Omental fat pad (tissue), 4 donors: Measurements from ENCODE around the gene CIB1. TPM values are rescaled to one million over a fixed set of nuclear protein-coding genes. Genes with fewer than 3 reads are reported as not detected.

Experiments used
- ATAC-seq: fragments of 150-250 bp; one replicate; pipeline ENCODE4 v1.9.1; 2016; ENCODE audit warnings: mild to moderate bottlenecking, moderate library complexity; ENCODE audit not compliant: low FRiP score
- DNase-seq: peaks from one replicate; pipeline ENCODE4 v3.0.0-alpha.2; 2019; ENCODE audit warnings: low spot score
- total RNA-seq, 4 donors: library from RNA; depleted of rRNA; stranded (reverse); fragments of >200 nt; gene quantifications; one replicate each; pipeline ENCODE4 v1.1.0, GENCODE V29; 2016
- TF ChIP-seq, protein P1 (sequence below), 3 donors: fragments of 450-650 bp; IDR thresholded peaks; one replicate each; pipeline ENCODE4 v1.5.1; 2016 to 2017; ENCODE audit warnings: antibody characterized with exemption in 3 of 3, mild to moderate bottlenecking in 3 of 3, moderate library complexity in 2 of 3

CIB1 gene
- total RNA-seq, 4 donors from 2014 or later = 27.9 to 48.3 (median 34.5) TPM

DNA sequence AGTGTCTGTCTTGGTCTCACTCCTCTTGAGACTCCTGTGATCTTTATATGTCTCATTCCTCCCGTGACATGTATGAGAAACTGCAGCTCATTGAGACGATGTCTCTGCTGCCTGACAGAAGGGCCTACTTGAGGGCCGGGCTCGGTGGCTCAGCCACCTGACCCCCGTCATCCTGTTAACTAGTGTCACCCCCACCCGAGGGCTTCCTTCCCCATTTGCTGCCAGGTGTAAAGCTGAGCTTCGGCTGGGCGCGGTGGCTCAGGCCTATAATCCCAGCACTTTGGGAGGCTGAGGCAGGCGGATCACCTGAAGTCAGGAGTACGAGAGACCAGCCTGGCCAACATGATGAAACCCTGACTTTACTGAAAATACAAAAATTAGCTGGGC lies 19.9 kb downstream of the CIB1 start:
- ATAC-seq (no peak), DNase-seq (no peak)
- TF ChIP-seq, protein P1, sequence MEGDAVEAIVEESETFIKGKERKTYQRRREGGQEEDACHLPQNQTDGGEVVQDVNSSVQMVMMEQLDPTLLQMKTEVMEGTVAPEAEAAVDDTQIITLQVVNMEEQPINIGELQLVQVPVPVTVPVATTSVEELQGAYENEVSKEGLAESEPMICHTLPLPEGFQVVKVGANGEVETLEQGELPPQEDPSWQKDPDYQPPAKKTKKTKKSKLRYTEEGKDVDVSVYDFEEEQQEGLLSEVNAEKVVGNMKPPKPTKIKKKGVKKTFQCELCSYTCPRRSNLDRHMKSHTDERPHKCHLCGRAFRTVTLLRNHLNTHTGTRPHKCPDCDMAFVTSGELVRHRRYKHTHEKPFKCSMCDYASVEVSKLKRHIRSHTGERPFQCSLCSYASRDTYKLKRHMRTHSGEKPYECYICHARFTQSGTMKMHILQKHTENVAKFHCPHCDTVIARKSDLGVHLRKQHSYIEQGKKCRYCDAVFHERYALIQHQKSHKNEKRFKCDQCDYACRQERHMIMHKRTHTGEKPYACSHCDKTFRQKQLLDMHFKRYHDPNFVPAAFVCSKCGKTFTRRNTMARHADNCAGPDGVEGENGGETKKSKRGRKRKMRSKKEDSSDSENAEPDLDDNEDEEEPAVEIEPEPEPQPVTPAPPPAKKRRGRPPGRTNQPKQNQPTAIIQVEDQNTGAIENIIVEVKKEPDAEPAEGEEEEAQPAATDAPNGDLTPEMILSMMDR (IDR thresholded peaks at IDR 0.05) = no peak

DNA sequence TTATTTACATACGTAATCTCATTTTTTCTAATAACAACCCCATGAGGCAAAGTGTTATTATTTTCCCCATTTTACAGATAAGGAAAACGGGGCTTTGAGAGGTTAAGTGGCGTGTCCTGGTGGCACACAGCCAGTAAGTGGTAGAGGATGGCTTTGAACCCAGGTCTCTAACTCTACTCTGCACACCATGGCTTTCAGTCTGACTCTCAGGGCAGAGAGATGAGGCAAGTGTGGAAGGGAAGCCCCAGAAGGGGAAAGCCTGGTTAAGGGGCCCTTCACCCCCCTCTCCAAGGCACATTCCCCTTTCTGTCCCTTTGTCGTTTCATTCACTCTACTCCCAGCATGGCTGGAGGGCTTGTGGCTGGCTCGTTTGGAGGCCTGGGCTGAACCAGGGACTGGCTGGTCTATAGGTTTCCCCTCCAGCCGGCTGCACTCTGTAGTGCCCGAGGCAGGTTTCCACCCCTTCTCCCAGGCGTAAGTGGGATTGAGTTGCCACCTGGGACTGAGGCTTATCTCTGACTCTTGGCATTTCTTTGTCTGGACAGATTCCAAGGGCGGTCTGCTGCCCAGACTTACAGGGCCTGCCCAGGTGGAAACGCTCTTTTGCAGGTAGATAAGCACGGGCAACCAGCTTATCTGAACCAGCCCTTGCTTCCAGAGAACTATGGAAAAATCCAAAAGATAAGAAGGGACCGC lies 20.5 kb downstream of the CIB1 start:
- ATAC-seq (no peak), DNase-seq (no peak)
- TF ChIP-seq, protein P1 (IDR thresholded peaks at IDR 0.05) = no peak

DNA sequence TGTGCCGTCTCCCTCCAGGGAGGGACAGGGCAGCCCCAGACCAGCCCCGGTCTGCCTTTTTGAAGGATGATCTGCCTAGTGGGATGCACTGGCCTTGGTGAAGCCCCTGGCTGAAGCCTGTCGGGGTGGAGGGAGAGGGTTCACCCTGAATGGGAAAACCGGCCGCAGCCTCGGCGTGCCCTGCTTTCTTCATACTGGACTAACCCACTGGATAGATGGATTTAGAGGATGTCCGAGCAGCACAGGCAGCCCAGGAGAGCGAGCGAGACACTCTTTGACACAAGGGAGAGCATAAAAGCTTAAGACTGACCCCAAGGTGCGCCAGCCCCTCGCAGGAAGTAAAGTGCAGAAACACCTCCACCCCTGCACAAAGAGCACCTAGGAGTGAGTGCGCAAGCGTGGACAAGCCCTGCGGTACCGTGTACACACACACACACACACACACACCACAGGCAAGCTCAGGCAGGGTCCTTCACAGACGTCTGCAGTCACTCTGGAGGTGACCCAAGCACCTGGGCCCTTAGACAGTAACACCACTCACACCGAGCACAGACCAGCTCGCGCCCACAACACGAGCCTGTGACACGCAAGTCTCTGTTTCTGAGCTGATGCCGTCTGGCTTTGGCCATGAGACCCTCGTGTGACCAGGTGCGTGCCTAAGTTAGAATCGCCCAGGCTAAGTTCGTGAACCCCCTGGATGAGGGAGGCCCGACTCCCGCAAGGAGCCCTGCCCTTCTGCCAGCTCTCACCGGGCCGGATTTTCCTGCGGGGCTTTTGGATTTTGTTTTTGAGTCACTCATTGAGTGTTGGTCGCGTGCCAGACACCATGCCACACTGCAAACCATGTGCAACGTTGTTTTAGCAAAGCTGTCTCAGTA lies 21.3 kb downstream of the CIB1 start:
- ATAC-seq (no peak), DNase-seq (no peak)

DNA sequence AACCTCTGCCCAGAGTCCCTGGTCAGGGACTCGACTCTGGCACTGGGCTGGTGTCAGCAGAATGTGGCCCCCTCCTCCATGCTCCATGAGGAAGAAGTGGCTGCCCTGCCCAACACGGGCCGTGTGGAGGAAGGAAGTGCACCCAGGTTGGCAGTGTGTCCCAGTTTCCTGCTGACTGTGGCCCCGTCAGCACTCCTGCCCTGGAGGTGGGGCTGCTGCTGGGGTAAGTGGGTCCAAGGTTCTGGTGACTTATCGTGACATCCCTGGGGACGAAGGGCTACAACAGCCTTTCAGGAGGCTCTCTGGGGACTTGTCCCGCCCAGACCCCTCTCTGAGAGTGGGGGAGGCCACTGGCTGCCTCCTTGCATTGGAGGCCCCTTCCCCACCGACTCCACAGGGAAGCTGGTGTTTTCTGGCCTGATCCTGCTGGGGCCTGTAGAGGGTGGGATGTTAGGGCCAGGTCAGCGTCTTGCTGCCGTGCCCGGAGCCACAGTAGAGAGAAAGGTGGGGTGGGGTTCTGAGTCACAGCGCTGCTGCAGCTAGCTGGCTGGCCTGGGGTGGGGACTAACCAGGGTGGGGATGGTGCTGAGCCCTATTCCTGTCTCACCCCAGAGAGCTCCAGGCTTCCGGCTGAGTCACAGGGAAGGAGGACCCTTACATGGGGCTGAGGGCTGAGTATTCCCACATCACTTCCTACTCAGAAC lies 22.1 kb downstream of the CIB1 start:
- TF ChIP-seq, protein P1 (IDR thresholded peaks at IDR 0.05) = no peak
- DNase-seq = no peak
- peak; percentile 53 for ATAC-seq

More for the DNA sequence above, 21.3 kb downstream of the CIB1 start:
- TF ChIP-seq, protein P1 (IDR thresholded peaks at IDR 0.05) = no peak

DNA sequence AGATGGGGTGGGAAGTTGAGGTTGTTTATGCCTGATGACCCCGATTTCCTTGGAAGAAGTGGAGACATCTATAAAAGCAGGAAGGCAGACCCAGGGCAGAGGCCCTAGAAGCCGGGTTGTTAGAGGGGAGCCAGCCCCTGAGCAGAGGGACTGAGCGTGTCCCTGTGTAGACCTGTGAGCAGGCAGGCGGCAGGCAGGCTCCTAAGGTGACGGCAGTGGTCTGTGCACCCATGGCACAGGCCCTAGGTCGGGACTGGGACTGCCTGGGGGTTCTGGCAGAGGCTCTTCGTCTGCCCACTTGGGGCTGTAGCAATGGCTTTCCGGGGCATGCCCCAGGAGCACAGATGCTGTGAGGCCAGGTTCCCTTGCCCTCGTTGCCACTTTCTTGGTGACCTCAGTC lies 22.7 kb downstream of the CIB1 start:
- TF ChIP-seq, protein P1 (IDR thresholded peaks at IDR 0.05) = no peak
- ATAC-seq (no peak), DNase-seq (no peak)

DNA sequence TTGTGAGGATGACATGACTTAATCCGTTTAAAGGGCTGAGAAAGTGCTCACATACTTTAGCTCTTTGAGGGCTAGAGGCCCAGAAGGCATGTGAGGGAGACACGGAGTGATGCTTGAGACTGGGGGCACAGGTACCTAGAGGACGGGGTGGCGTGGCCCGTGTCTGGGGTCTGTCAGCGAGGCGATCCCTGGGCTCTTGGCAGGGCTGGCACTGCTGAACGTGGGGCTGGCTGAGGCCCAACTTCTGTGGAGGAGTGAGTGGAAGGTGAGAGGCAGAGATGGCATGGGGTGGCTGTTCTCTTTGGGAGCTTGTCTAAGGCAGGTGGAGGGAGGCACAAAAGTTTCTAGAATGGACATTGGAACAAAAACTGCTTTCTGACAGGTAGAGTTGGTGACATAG lies 23.1 kb downstream of the CIB1 start:
- ATAC-seq (no peak), DNase-seq (no peak)
- TF ChIP-seq, protein P1 (IDR thresholded peaks at IDR 0.05) = no peak
